Kidney epithelial cell (primary cell): ENCODE measurements around the gene ZSCAN12. TPM values are rescaled to one million over a fixed set of nuclear protein-coding genes. Genes with fewer than 3 reads are reported as not detected.

ENCODE experiments used
- DNase-seq: peaks from one replicate; pipeline ENCODE4 v3.0.0-alpha.2; 2010; ENCODE audit warnings: low read depth
- H3K27me3 ChIP-seq: 2 replicates; pipeline ENCODE4 v1.6.0; 2011; ENCODE audit warnings: low read length; ENCODE audit not compliant: control insufficient read depth, insufficient read depth
- H3K36me3 ChIP-seq: 2 replicates; pipeline ENCODE4 v1.5.1; 2011; ENCODE audit warnings: low read length; ENCODE audit not compliant: control insufficient read depth, insufficient read depth
- H3K4me3 ChIP-seq: 2 replicates; pipeline ENCODE4 v1.5.1; 2011; ENCODE audit warnings: low read depth, mild to moderate bottlenecking, control low read depth, low read length
- total RNA-seq: library from RNA; depleted of rRNA; stranded (reverse); fragments of >200 nt; gene quantifications from 2 replicates; pipeline ENCODE4 v1.2.3, GENCODE V29; 2015
- TF ChIP-seq, protein P1 (sequence below): IDR thresholded peaks from 2 replicates; pipeline ENCODE4 v1.5.1; 2011; ENCODE audit warnings: mild to moderate bottlenecking, moderate library complexity, low read length, control low read depth, inconsistent platforms; ENCODE audit not compliant: insufficient read depth, poor library complexity, severe bottlenecking

ZSCAN12 gene
- total RNA-seq, 1 donor from 2014 or later: 6.7 TPM

DNA sequence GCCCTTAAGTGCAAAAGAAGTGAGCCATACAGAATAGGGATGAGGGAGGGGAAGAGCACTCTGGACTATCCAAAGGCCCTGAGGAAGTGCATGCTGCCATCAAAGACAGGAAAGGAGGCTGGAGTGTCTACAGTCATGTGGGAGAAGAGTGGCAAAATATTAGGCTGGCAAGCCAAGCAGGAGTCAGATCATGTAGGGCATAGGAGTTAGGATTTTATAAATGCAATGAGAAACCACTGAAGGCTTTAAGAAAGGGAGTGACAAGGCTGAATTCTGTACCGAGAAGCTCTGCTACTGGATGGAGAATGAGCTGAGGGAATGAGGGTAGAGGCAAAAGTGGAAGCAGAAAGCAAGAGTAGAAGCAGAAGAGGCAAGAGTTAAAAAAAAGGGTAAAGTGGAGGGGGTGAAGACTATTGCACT is 65.9 kb downstream of the ZSCAN12 start:
- DNase-seq: no peak
- Histone ChIP-seq H3K27me3 (no peaks in the 10 kb centered on the region), H3K36me3 (no peaks in the 10 kb centered on the region), H3K4me3 (no peak overlapping the region)
- TF ChIP-seq, protein P1, sequence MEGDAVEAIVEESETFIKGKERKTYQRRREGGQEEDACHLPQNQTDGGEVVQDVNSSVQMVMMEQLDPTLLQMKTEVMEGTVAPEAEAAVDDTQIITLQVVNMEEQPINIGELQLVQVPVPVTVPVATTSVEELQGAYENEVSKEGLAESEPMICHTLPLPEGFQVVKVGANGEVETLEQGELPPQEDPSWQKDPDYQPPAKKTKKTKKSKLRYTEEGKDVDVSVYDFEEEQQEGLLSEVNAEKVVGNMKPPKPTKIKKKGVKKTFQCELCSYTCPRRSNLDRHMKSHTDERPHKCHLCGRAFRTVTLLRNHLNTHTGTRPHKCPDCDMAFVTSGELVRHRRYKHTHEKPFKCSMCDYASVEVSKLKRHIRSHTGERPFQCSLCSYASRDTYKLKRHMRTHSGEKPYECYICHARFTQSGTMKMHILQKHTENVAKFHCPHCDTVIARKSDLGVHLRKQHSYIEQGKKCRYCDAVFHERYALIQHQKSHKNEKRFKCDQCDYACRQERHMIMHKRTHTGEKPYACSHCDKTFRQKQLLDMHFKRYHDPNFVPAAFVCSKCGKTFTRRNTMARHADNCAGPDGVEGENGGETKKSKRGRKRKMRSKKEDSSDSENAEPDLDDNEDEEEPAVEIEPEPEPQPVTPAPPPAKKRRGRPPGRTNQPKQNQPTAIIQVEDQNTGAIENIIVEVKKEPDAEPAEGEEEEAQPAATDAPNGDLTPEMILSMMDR: no peak

- H3K4me3 ChIP-seq: no peak overlapping the region
- H3K27me3 ChIP-seq: no peaks in the 10 kb centered on the region
- no peak for DNase-seq
- TF ChIP-seq, protein P1: no peak
- no peaks in the 10 kb centered on the region for H3K36me3 ChIP-seq
Observed at GRCh38 chr6:28333047-28333446, 66.5 kb downstream of the ZSCAN12 start.

- Histone ChIP-seq H3K4me3 (no peak overlapping the region), H3K27me3 (no peaks in the 10 kb centered on the region), H3K36me3 (no peaks in the 10 kb centered on the region)
- no peak for DNase-seq
- TF ChIP-seq, protein P1: no peak
Observed at GRCh38 chr6:28330041-28330440, 69.5 kb downstream of the ZSCAN12 start.

Other genes starting within 250 kb of the ZSCAN12 start
- 19.2 and 23.7 TPM in 2 replicates for gene ZSCAN9, start 174.5 kb downstream of the ZSCAN12 start, total RNA-seq
- 3.8 and 4.4 TPM in 2 replicates for gene ZKSCAN4, start 147.5 kb downstream of the ZSCAN12 start, total RNA-seq
- gene NKAPL, start 140.4 kb downstream of the ZSCAN12 start, total RNA-seq: 1.0 and 1.1 TPM in 2 replicates
- 15.8 and 18.6 TPM in 2 replicates for gene ZSCAN26, start 132.6 kb downstream of the ZSCAN12 start, total RNA-seq
- gene PGBD1, start 118.2 kb downstream of the ZSCAN12 start, total RNA-seq: 4.8 and 6.6 TPM in 2 replicates
- 4.0 and 5.6 TPM in 2 replicates for gene ZSCAN31, start 63.6 kb downstream of the ZSCAN12 start, total RNA-seq
- gene ZKSCAN3, start 49.8 kb downstream of the ZSCAN12 start, total RNA-seq: 3.6 and 5.5 TPM in 2 replicates
- gene ZSCAN23, start 43.7 kb upstream of the ZSCAN12 start, total RNA-seq: 1.6 and 3.1 TPM in 2 replicates
- not detected in 2 replicates for gene GPX6, start 116.0 kb upstream of the ZSCAN12 start, total RNA-seq
- gene GPX5, start 126.1 kb upstream of the ZSCAN12 start, total RNA-seq: not detected in 2 replicates